Measurements from ENCODE around the gene FAR2. TPM values are rescaled to one million over a fixed set of nuclear protein-coding genes. Genes with fewer than 3 reads are reported as not detected.

The FAR2 gene
- 6.2 to 9.2 TPM (median 6.3 TPM) in 3 replicates for polyA plus RNA-seq
- polyA plus RNA-seq (2011; ENCODE audit: low read depth) = not detected
- polyA plus RNA-seq (2011; cell fraction: cytosol; rRNA removed) = 3.8 and 7.9 TPM in 2 replicates
- polyA plus RNA-seq (2011; cell fraction: nucleus; rRNA removed) = 6.2 and 9.3 TPM in 2 replicates
- 0.61 and 6.0 TPM in 2 replicates for polyA plus RNA-seq (2012; ENCODE audit: low replicate concordance)
- 3.5 to 16.0 TPM (median 8.8 TPM) in 3 replicates for polyA minus RNA-seq
- polyA minus RNA-seq (2011; cell fraction: cytosol; rRNA and poly(A)+ RNA removed) = 15.2 TPM
- 4.5 and 8.7 TPM in 2 replicates for polyA minus RNA-seq (2011; cell fraction: nucleus; rRNA and poly(A)+ RNA removed)

- no peak for FAIRE-seq
- Histone ChIP-seq H3K9ac (ENCODE audit: control insufficient read depth, extremely low read depth, insufficient read depth, low read length) (peak within 1 kb of the TSS; percentile 86), H3K27ac (ENCODE audit: control insufficient read depth, insufficient read depth, low read length) (peak within 1 kb of the TSS; percentile 76), H2AFZ (ENCODE audit: control insufficient read depth, low read length) (peak within 1 kb of the TSS; percentile 96), H3K4me3 (ENCODE audit: control insufficient read depth in 2 of 3, extremely low read depth in 1 of 3, insufficient read depth in 2 of 3, low read depth in 1 of 3, low read length in 3 of 3) (peak within 1 kb of the TSS; percentile 52 to 90 (median 82)), H3K36me3 (ENCODE audit: control insufficient read depth in 2 of 2, extremely low read depth in 1 of 2, insufficient read depth in 2 of 2, low read length in 2 of 2) (no peaks in the 10 kb centered on the region), H4K20me1 (ENCODE audit: control insufficient read depth, extremely low read depth, insufficient read depth, low read length) (no peaks in the 10 kb centered on the region), H3K9me1 (ENCODE audit: control insufficient read depth, extremely low read depth, insufficient read depth, low read length) (no peaks in the 10 kb centered on the region), H3K27me3 (ENCODE audit: control insufficient read depth, extremely low read depth, insufficient read depth, low read length) (no peaks in the 10 kb centered on the region), H3K9me3 (ENCODE audit: control insufficient read depth, low read depth, low read length) (no peaks in the 10 kb centered on the region), H3K4me1 (ENCODE audit: control insufficient read depth, extremely low read depth, insufficient read depth, low read length) (peaks cover 13% of the 10 kb centered on the region), H3K4me2 (ENCODE audit: control insufficient read depth, extremely low read depth, insufficient read depth, low read depth, low read length) (peak within 1 kb of the TSS; percentile 87), H3K79me2 (ENCODE audit: control insufficient read depth, insufficient read depth, low read length) (no peaks in the 10 kb centered on the region)
- dilution Hi-C loops (cut with MboI; ENCODE audit: extremely low pct_ligation_motif_present, low sequenced_read_pairs) = no loop called here
- TF ChIP-seq CTCF (optimal IDR thresholded peaks at IDR 0.05 in 1 of 3, IDR thresholded peaks at IDR 0.05 in 1 of 3, conservative IDR thresholded peaks at IDR 0.05 in 1 of 3; ENCODE audit: extremely low read depth in 1 of 3, insufficient read depth in 2 of 3, low read length in 3 of 3) (no peak), EZH2 (IDR thresholded peaks at IDR 0.05; ENCODE audit: low read length) (no peak)
- no peak for DNase-seq (ENCODE audit: low read depth, low spot score)
These were observed at the start of gene FAR2 for GRCh38 chr12:29148911-29149690. TSS of gene FAR2 (plus strand) at chr12:29149278. CDS start at chr12:29270450, 121,172 bp downstream.

GRCh38 chr12:29102741-29103140 is 46.3 kb upstream of the FAR2 start:
- Histone ChIP-seq H3K9ac (ENCODE audit: control insufficient read depth, extremely low read depth, insufficient read depth, low read length) (no peak overlapping the region), H3K4me3 (ENCODE audit: control insufficient read depth in 2 of 3, extremely low read depth in 1 of 3, insufficient read depth in 2 of 3, low read depth in 1 of 3, low read length in 3 of 3) (no peak overlapping the region), H2AFZ (ENCODE audit: control insufficient read depth, low read length) (no peak overlapping the region), H3K36me3 (ENCODE audit: control insufficient read depth in 2 of 2, extremely low read depth in 1 of 2, insufficient read depth in 2 of 2, low read length in 2 of 2) (no peaks in the 10 kb centered on the region), H3K4me1 (ENCODE audit: control insufficient read depth, extremely low read depth, insufficient read depth, low read length) (no peaks in the 10 kb centered on the region), H4K20me1 (ENCODE audit: control insufficient read depth, extremely low read depth, insufficient read depth, low read length) (no peaks in the 10 kb centered on the region), H3K27me3 (ENCODE audit: control insufficient read depth, extremely low read depth, insufficient read depth, low read length) (no peaks in the 10 kb centered on the region), H3K4me2 (ENCODE audit: control insufficient read depth, extremely low read depth, insufficient read depth, low read depth, low read length) (no peak overlapping the region), H3K79me2 (ENCODE audit: control insufficient read depth, insufficient read depth, low read length) (no peaks in the 10 kb centered on the region), H3K27ac (ENCODE audit: control insufficient read depth, insufficient read depth, low read length) (no peak overlapping the region), H3K9me3 (ENCODE audit: control insufficient read depth, low read depth, low read length) (peaks cover 2% of the 10 kb centered on the region), H3K9me1 (ENCODE audit: control insufficient read depth, extremely low read depth, insufficient read depth, low read length) (no peaks in the 10 kb centered on the region)
- FAIRE-seq (no peak), DNase-seq (ENCODE audit: low read depth, low spot score) (no peak)
- dilution Hi-C loops (cut with MboI; ENCODE audit: extremely low pct_ligation_motif_present, low sequenced_read_pairs) = no loop called here
- TF ChIP-seq CTCF (optimal IDR thresholded peaks at IDR 0.05 in 1 of 3, IDR thresholded peaks at IDR 0.05 in 1 of 3, conservative IDR thresholded peaks at IDR 0.05 in 1 of 3; ENCODE audit: extremely low read depth in 1 of 3, insufficient read depth in 2 of 3, low read length in 3 of 3) (no peak), EZH2 (IDR thresholded peaks at IDR 0.05; ENCODE audit: low read length) (no peak)

Measured in keratinocyte (primary cell).